Natural killer cell (primary cell): ENCODE data around the gene CMC4. TPM values are rescaled to one million over a fixed set of nuclear protein-coding genes. Genes with fewer than 3 reads are reported as not detected.
A peak's percentile ranks its signal among the peaks of the same experiment; 100 is the strongest.

ENCODE experiments used
- ATAC-seq, 3 donors: fragments of 150-1000 bp in 2 of 3; fragments of 200-7000 bp in 1 of 3; cut with Tn5 transposase; 1 replicate in 1 of 3; 2 replicates in 2 of 3; pipeline ENCODE4 v1.10.0; 2021; ENCODE audit warnings: mild to moderate bottlenecking in 2 of 3, moderate library complexity in 2 of 3
- DNase-seq, 2 donors: peaks; one replicate each; pipeline versions ENCODE4 v3.0.0 to v3.0.0-alpha.2; 2013 to 2021; ENCODE audit warnings: mixed read lengths in 1 of 2
- H3K27ac ChIP-seq: one replicate; pipeline ENCODE4 v1.5.1; 2013; ENCODE audit warnings: mild to moderate bottlenecking, low read length
- H3K27me3 ChIP-seq: one replicate; pipeline ENCODE4 v1.6.1; 2013; ENCODE audit warnings: low read length; ENCODE audit not compliant: control insufficient read depth, insufficient read depth
- H3K36me3 ChIP-seq: one replicate; pipeline ENCODE4 v1.6.1; 2013; ENCODE audit warnings: low read length; ENCODE audit not compliant: control insufficient read depth, insufficient read depth
- H3K4me1 ChIP-seq: one replicate; pipeline ENCODE4 v1.6.1; 2013; ENCODE audit warnings: low read length; ENCODE audit not compliant: control insufficient read depth, insufficient read depth
- H3K4me3 ChIP-seq: one replicate; pipeline ENCODE4 v1.5.1; 2013; ENCODE audit warnings: low read length
- H3K9me3 ChIP-seq: one replicate; pipeline ENCODE4 v1.6.1; 2013; ENCODE audit warnings: low read length; ENCODE audit not compliant: control insufficient read depth, insufficient read depth
- H3K27ac Mint-ChIP-seq, 2 donors: one replicate each; pipeline ENCODE4 v1.8.0; 2022; ENCODE audit warnings: mild to moderate bottlenecking in 2 of 2, mixed read lengths in 2 of 2, moderate library complexity in 1 of 2
- H3K27me3 Mint-ChIP-seq, 2 donors: one replicate each; pipeline ENCODE4 v1.8.0; 2022; ENCODE audit warnings: low read depth in 2 of 2, mixed read lengths in 2 of 2
- H3K36me3 Mint-ChIP-seq: one replicate; pipeline ENCODE4 v1.8.0; 2022; ENCODE audit warnings: mixed read lengths
- H3K4me1 Mint-ChIP-seq, 2 donors: one replicate each; pipeline ENCODE4 v1.8.0; 2022; ENCODE audit warnings: mixed read lengths in 2 of 2
- H3K4me3 Mint-ChIP-seq: one replicate; pipeline ENCODE4 v1.8.0; 2022; ENCODE audit warnings: mild to moderate bottlenecking, moderate library complexity, mixed read lengths
- H3K9me3 Mint-ChIP-seq, 2 donors: one replicate each; pipeline ENCODE4 v1.8.0; 2022; ENCODE audit warnings: mixed read lengths in 2 of 2
- CTCF ChIP-seq: fragments of 200-600 bp; IDR thresholded peaks from one replicate; pipeline ENCODE4 v1.8.0; 2022; ENCODE audit warnings: antibody characterized with exemption
- WGBS: methylation state at CpG from one replicate; pipeline ENCODE4 v1.1.7; 2013; ENCODE audit warnings: missing lambda C conversion rate; ENCODE audit not compliant: insufficient coverage; 5-methylcytosine and 5-hydroxymethylcytosine counted together
- intact Hi-C: fragments of 100-400 bp; cut with micrococcal nuclease; formaldehyde crosslinking; loops from one replicate; pipeline ENCODE4 v1.14.2; 2022
- total RNA-seq, 4 donors: library from RNA; stranded (reverse); fragments of 120-200 nt in 1 of 4; gene quantifications; one replicate each; pipeline versions ENCODE4 v1.2.3 to v1.2.4, GENCODE V29; 2013 to 2022

The CMC4 gene
- total RNA-seq, 3 donors from 2014 or later (not counting 1 experiment from before 2014, with no cell fraction given) = 2.7 to 9.2 (median 5.2) TPM

GRCh38 chrX:155056471-155056870 lies 14.5 kb downstream of the CMC4 start:
- Histone ChIP-seq H3K27ac (no peak overlapping the region), H3K4me3 (no peak overlapping the region), H3K27me3 (no peaks in the 10 kb centered on the region), H3K4me1 (peaks cover 15% of the 10 kb centered on the region), H3K36me3 (peaks cover 11% of the 10 kb centered on the region), H3K9me3 (no peaks in the 10 kb centered on the region)
- no peak overlapping the region for H3K4me3 Mint-ChIP-seq
- intact Hi-C loops = loop anchor here (2.0 kb wide), 1 partner anchor 138 kb away; no protein-coding TSS in a partner anchor
- no peak for ATAC-seq
- peaks cover 7 to 20% of the 10 kb centered on the region in 2 donors for H3K4me1 Mint-ChIP-seq
- no peak overlapping the region for H3K27ac Mint-ChIP-seq
- no peaks in the 10 kb centered on the region for H3K36me3 Mint-ChIP-seq
- TF ChIP-seq CTCF = no peak
- DNase-seq = peak in 1 of 2 donors; percentile 12
- no peaks in the 10 kb centered on the region for H3K27me3 Mint-ChIP-seq
- no peaks in the 10 kb centered on the region for H3K9me3 Mint-ChIP-seq
- no CpG with 5 or more reads among the region's 1 CpG for WGBS

DNA sequence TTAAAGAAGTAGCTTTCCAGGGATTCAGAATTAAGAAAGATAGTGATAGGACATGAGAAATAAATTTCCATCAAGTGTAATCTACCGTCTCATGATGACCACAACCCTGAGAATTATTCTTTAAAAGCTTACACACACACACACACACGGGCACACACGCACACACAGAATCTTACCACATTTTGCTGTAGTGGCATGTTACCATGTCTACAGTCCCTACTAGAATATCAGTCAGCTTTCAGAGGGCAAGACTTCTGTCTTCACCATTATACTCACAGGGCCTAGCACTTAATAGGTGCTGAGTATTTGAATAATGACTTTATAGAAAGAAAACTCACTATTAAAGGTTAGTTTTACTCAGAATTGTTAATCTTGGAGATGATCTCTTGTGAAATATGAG lies 15.4 kb downstream of the CMC4 start:
- no peaks in the 10 kb centered on the region for H3K27me3 Mint-ChIP-seq

GRCh38 chrX:155054255-155054654 lies 16.7 kb downstream of the CMC4 start:
- no peak overlapping the region for H3K27ac Mint-ChIP-seq
- Histone ChIP-seq H3K27me3 (no peaks in the 10 kb centered on the region), H3K4me1 (peaks cover 15% of the 10 kb centered on the region), H3K27ac (no peak overlapping the region), H3K4me3 (no peak overlapping the region), H3K9me3 (no peaks in the 10 kb centered on the region), H3K36me3 (peaks cover 7% of the 10 kb centered on the region)
- no peaks in the 10 kb centered on the region for H3K27me3 Mint-ChIP-seq
- intact Hi-C loops = no loop called here
- no peak for TF ChIP-seq CTCF
- ATAC-seq (no peak), DNase-seq (no peak)
- peaks cover 7 to 20% of the 10 kb centered on the region in 2 donors for H3K4me1 Mint-ChIP-seq
- no peaks in the 10 kb centered on the region for H3K9me3 Mint-ChIP-seq
- H3K4me3 Mint-ChIP-seq = no peak overlapping the region
- no peaks in the 10 kb centered on the region for H3K36me3 Mint-ChIP-seq
- WGBS = 100% methylated on average over 1 of the region's 4 CpGs

More for the DNA sequence above, 15.4 kb downstream of the CMC4 start:
- Mint-ChIP-seq H3K4me1 (peaks cover 7 to 20% of the 10 kb centered on the region in 2 donors), H3K27ac (no peak overlapping the region), H3K4me3 (no peak overlapping the region), H3K9me3 (no peaks in the 10 kb centered on the region), H3K36me3 (no peaks in the 10 kb centered on the region)
- H3K4me3 ChIP-seq = no peak overlapping the region
- ATAC-seq = no peak
- H3K4me1 ChIP-seq = peaks cover 15% of the 10 kb centered on the region
- H3K27me3 ChIP-seq = no peaks in the 10 kb centered on the region
- H3K9me3 ChIP-seq = no peaks in the 10 kb centered on the region
- H3K36me3 ChIP-seq = peaks cover 11% of the 10 kb centered on the region
- DNase-seq = no peak
- intact Hi-C loops = no loop called here
- TF ChIP-seq CTCF = no peak
- no peak overlapping the region for H3K27ac ChIP-seq
- WGBS = 86% methylated on average over 3 of the region's 3 CpGs

DNA sequence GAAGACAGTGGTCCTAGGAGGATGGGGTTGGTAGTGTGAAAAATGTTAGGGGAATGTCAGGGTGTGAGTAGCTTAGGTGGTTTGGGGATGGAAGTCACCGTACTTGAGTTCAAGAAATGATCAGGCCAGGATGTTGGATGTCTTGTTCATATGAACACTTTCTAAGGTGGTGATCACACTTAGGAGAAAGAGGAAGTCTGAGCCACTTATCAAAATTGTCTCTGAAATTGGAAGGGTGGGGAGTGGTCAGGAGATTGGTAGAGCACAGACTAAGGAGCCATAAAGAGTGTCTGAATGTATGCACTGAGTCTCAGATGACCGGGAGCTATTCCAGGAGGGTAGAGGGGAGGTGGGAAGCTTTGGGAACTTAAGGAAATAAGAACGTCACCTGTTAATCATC lies 17.3 kb downstream of the CMC4 start:
- Histone ChIP-seq H3K4me1 (peaks cover 15% of the 10 kb centered on the region), H3K4me3 (no peak overlapping the region), H3K36me3 (peaks cover 7% of the 10 kb centered on the region), H3K27me3 (no peaks in the 10 kb centered on the region), H3K9me3 (no peaks in the 10 kb centered on the region), H3K27ac (no peak overlapping the region)
- Mint-ChIP-seq H3K9me3 (no peaks in the 10 kb centered on the region), H3K4me3 (no peak overlapping the region), H3K36me3 (no peaks in the 10 kb centered on the region), H3K27ac (peak overlapping the region in 1 of 2 donors; percentile 79), H3K4me1 (peaks cover 7 to 26% of the 10 kb centered on the region in 2 donors), H3K27me3 (no peaks in the 10 kb centered on the region)
- ATAC-seq (no peak), DNase-seq (no peak)
- 86% methylated on average over 3 of the region's 3 CpGs for WGBS
- TF ChIP-seq CTCF = no peak
- intact Hi-C loops = no loop called here
